OCI-LY7 (cell line): ENCODE measurements around the gene NOL4L. TPM values are rescaled to one million over a fixed set of nuclear protein-coding genes. Genes with fewer than 3 reads are reported as not detected.

Source experiments
- BruUV-seq: library from RNA; stranded (reverse); fragments of 400-500 nt; replicated peaks from 2 replicates; lab custom pipeline; 2021; lab: Mats Ljungman, UMichigan
- CTCF ChIA-PET: fragments of 300-600 bp; sonication (Branson Sonifier 250); formaldehyde crosslinking; loops from one replicate; lab custom pipeline; 2022; ENCODE audit warnings: antibody characterized with exemption; ENCODE audit not compliant: unreplicated experiment; lab: Charles Lee
- POLR2A ChIA-PET: fragments of 300-600 bp; sonication (Branson Sonifier 250); formaldehyde crosslinking; loops from one replicate; lab custom pipeline; 2022; ENCODE audit warnings: antibody characterized with exemption; lab: Charles Lee
- DNase-seq: peaks from one replicate; pipeline ENCODE4 v3.0.0-alpha.2; 2015; ENCODE audit warnings: low spot score
- H2AFZ ChIP-seq: fragments of 200-600 bp; sonication (generic), shearing (Covaris generic); 2 replicates; pipeline ENCODE4 v1.6.1; 2014; ENCODE audit warnings: mild to moderate bottlenecking, antibody characterized with exemption, low read length, moderate library complexity
- H3K27ac ChIP-seq: fragments of 200-600 bp; sonication (generic); 2 replicates; pipeline ENCODE4 v1.5.1; 2014; ENCODE audit warnings: mixed run types, low read depth, mild to moderate bottlenecking, moderate library complexity, low read length, inconsistent platforms; ENCODE audit not compliant: poor library complexity, severe bottlenecking
- H3K36me3 ChIP-seq: fragments of 200-600 bp; sonication (generic); 2 replicates; pipeline ENCODE4 v1.6.1; 2014; ENCODE audit warnings: mild to moderate bottlenecking, antibody characterized with exemption, low read length, moderate library complexity, mixed read lengths; ENCODE audit not compliant: insufficient read depth
- H3K4me1 ChIP-seq: fragments of 200-600 bp; sonication (generic); 2 replicates; pipeline ENCODE4 v1.5.1; 2014; ENCODE audit warnings: mild to moderate bottlenecking, low read length; ENCODE audit not compliant: insufficient read depth, poor library complexity, severe bottlenecking
- H3K4me2 ChIP-seq: fragments of 200-600 bp; sonication (generic); 2 replicates; pipeline ENCODE4 v1.6.1; 2014; ENCODE audit warnings: mild to moderate bottlenecking, low read length
- H3K4me3 ChIP-seq: fragments of 200-600 bp; sonication (generic); 2 replicates; pipeline ENCODE4 v1.5.1; 2014; ENCODE audit warnings: mild to moderate bottlenecking, low read depth, low read length; ENCODE audit not compliant: poor library complexity, severe bottlenecking
- H3K79me2 ChIP-seq: fragments of 200-600 bp; sonication (generic); 2 replicates; pipeline ENCODE4 v1.6.1; 2016; ENCODE audit warnings: low read depth, mild to moderate bottlenecking, low read length, moderate library complexity, mixed read lengths; ENCODE audit not compliant: insufficient read depth
- H3K9me2 ChIP-seq: fragments of 200-600 bp; sonication (generic); 2 replicates; pipeline ENCODE4 v1.6.1; 2016; ENCODE audit warnings: mild to moderate bottlenecking, low read length, mixed read lengths; ENCODE audit not compliant: insufficient read depth
- H3K9me3 ChIP-seq: fragments of 200-600 bp; sonication (generic); 2 replicates; pipeline ENCODE4 v1.6.1; 2014; ENCODE audit warnings: mild to moderate bottlenecking, mixed run types, low read length, mixed read lengths
- H4K20me1 ChIP-seq: fragments of 200-600 bp; sonication (generic); 2 replicates; pipeline ENCODE4 v1.6.1; 2014; ENCODE audit warnings: mild to moderate bottlenecking, antibody characterized with exemption, low read length, moderate library complexity, mixed read lengths; ENCODE audit not compliant: insufficient read depth
- CTCF ChIP-seq: fragments of 200-600 bp; sonication (generic); conservative IDR thresholded peaks from 2 replicates; pipeline ENCODE4 v1.5.1; 2014; ENCODE audit warnings: mild to moderate bottlenecking, antibody characterized with exemption, low read length, moderate library complexity, mixed read lengths
- EZH2phosphoT487 ChIP-seq: fragments of 200-600 bp; sonication (generic); IDR thresholded peaks from 2 replicates; pipeline ENCODE4 v1.6.1; 2018; ENCODE audit warnings: low read depth, borderline replicate concordance, mild to moderate bottlenecking, mixed run types, antibody characterized with exemption, low read length, moderate library complexity, mixed read lengths
- intact Hi-C: fragments of 100-400 bp; cut with micrococcal nuclease; formaldehyde crosslinking; loops from one replicate; pipeline ENCODE4 v1.10.0; 2022; ENCODE audit not compliant: unreplicated experiment
- total RNA-seq, 2 experiments: library from RNA; depleted of rRNA in 1 of 2; stranded (reverse); fragments of >200 nt in 1 of 2; shearing (Covaris generic) in 1 of 2; gene quantifications; 2 replicates each; pipeline ENCODE4 v1.2.3, GENCODE V29; 2014 to 2022

NOL4L gene
- total RNA-seq, 2 experiments from 2014 or later: 3.9 to 4.2 TPM

GRCh38 chr20:32476684-32477593 lies 108.2 kb downstream of the NOL4L start:
- no TSS peak for BruUV-seq
- Histone ChIP-seq H3K4me1 (no peaks in the 10 kb centered on the region), H3K4me3 (no peak overlapping the region), H3K4me2 (no peak overlapping the region), H2AFZ (no peak overlapping the region), H3K36me3 (no peaks in the 10 kb centered on the region), H3K9me3 (no peaks in the 10 kb centered on the region), H4K20me1 (no peaks in the 10 kb centered on the region), H3K9me2 (no peaks in the 10 kb centered on the region), H3K27ac (no peak overlapping the region), H3K79me2 (no peaks in the 10 kb centered on the region)
- ChIA-PET CTCF (no interaction called here), POLR2A (no interaction called here)
- intact Hi-C loops: no loop called here
- TF ChIP-seq CTCF (no peak), EZH2phosphoT487 (no peak)
- no peak for DNase-seq

- H3K4me2 ChIP-seq: no peak overlapping the region
- ChIA-PET POLR2A (interaction anchor here (0.7 kb wide), 1 partner anchor 29 kb away, joined by 3 read pairs; no protein-coding TSS in a partner anchor), CTCF (no interaction called here)
- H2AFZ ChIP-seq: no peak overlapping the region
- H3K36me3 ChIP-seq: no peaks in the 10 kb centered on the region
- H4K20me1 ChIP-seq: no peaks in the 10 kb centered on the region
- no peak overlapping the region for H3K4me3 ChIP-seq
- BruUV-seq: no TSS peak
- H3K79me2 ChIP-seq: no peaks in the 10 kb centered on the region
- TF ChIP-seq EZH2phosphoT487 (no peak), CTCF (no peak)
- H3K9me3 ChIP-seq: no peaks in the 10 kb centered on the region
- no peaks in the 10 kb centered on the region for H3K9me2 ChIP-seq
- intact Hi-C loops: no loop called here
- no peaks in the 10 kb centered on the region for H3K4me1 ChIP-seq
- H3K27ac ChIP-seq: no peak overlapping the region
- no peak for DNase-seq
These were observed 109.9 kb downstream of the NOL4L start for GRCh38 chr20:32474967-32475811.
